K562 (cell line): ENCODE data around the gene RRAS. TPM values are rescaled to one million over a fixed set of nuclear protein-coding genes. Genes with fewer than 3 reads are reported as not detected.

Experiments used
- CBX1 ChIP-seq: sonication (generic); IDR thresholded peaks from 2 replicates; pipeline ENCODE4 v1.6.1; 2016; ENCODE audit warnings: antibody characterized with exemption, low read depth, mild to moderate bottlenecking
- HDAC1 ChIP-seq, 2 experiments: fragments of 450-650 bp; IDR thresholded peaks; 2 replicates each; pipeline ENCODE4 v1.6.1; 2016 to 2017; ENCODE audit warnings: inconsistent platforms in 1 of 2, mild to moderate bottlenecking in 1 of 2, moderate library complexity in 1 of 2
- NCOA2 ChIP-seq, 2 experiments: fragments of 450-650 bp; IDR thresholded peaks; 2 replicates each; pipeline ENCODE4 v1.6.1; 2018; ENCODE audit warnings: mild to moderate bottlenecking in 2 of 2, moderate library complexity in 1 of 2; ENCODE audit not compliant: partially characterized antibody in 2 of 2
- RBBP5 ChIP-seq: fragments of 200-600 bp; sonication (generic); IDR thresholded peaks from 2 replicates; pipeline ENCODE4 v1.6.1; 2012; ENCODE audit warnings: borderline replicate concordance, mild to moderate bottlenecking, low read length, control low read depth, inconsistent platforms; ENCODE audit not compliant: insufficient read depth, poor library complexity, severe bottlenecking
- RERE ChIP-seq: sonication (generic); formaldehyde crosslinking; IDR thresholded peaks from 2 replicates; pipeline ENCODE4 v1.8.0; 2023; ENCODE audit warnings: missing genetic modification reagents, mild to moderate bottlenecking, borderline replicate concordance
- SNIP1 ChIP-seq: fragments of 450-650 bp; IDR thresholded peaks from 2 replicates; pipeline ENCODE4 v1.7.1; 2017; ENCODE audit warnings: low read depth, mild to moderate bottlenecking
- TFE3 ChIP-seq: fragments of 450-650 bp; formaldehyde crosslinking; IDR thresholded peaks from 2 replicates; pipeline ENCODE4 v1.4.0; 2020; ENCODE audit warnings: mild to moderate bottlenecking, mixed read lengths
- ZNF316 ChIP-seq: fragments of 450-650 bp; IDR thresholded peaks from 2 replicates; pipeline ENCODE4 v1.6.1; 2016
- ZNF431 ChIP-seq: sonication (generic); formaldehyde crosslinking; IDR thresholded peaks from 2 replicates; pipeline ENCODE4 v1.8.0; 2022; ENCODE audit warnings: mild to moderate bottlenecking, missing genetic modification reagents
- ZNF445 ChIP-seq: fragments of 250-450 bp; sonication (Bioruptor Pico); IDR thresholded peaks from 2 replicates; pipeline ENCODE4 v1.4.0; 2020; ENCODE audit warnings: low read depth, mild to moderate bottlenecking, moderate library complexity
- ZSCAN29 ChIP-seq: fragments of 450-650 bp; IDR thresholded peaks from 2 replicates; pipeline ENCODE4 v1.6.1; 2017
- ZZZ3 ChIP-seq: fragments of 450-650 bp; IDR thresholded peaks from 2 replicates; pipeline ENCODE4 v1.6.1; 2016; ENCODE audit warnings: antibody characterized with exemption, mild to moderate bottlenecking, moderate library complexity
- polyA plus RNA-seq, 8 experiments: library from polyadenylated mRNA; depleted of rRNA in 4 of 8; stranded (reverse) in 5 of 8; unstranded in 3 of 8; fragments of >200 nt; fragmentation: Nextera tagmentation in 2 of 8; fragmentation: Illumina TruSeq in 1 of 8; extraction: Ambion mirVana in 2 of 8; extraction: Trizol in 1 of 8; gene quantifications; 2 replicates each; pipeline versions ENCODE4 v1.2.1 to v1.2.3, GENCODE V29; 2011 to 2014; ENCODE audit warnings: inconsistent platforms in 1 of 8, missing spikeins in 1 of 8
- total RNA-seq, 7 experiments: library from RNA; depleted of rRNA in 6 of 7; stranded (reverse); fragments of >200 nt in 6 of 7; fragmentation: Illumina TruSeq in 2 of 7; extraction: Trizol in 2 of 7; gene quantifications; 2 replicates each; pipeline versions ENCODE4 v1.2.1 to v1.2.3, GENCODE V29; 2011 to 2021; ENCODE audit warnings: low replicate concordance in 1 of 7
- TF ChIP-seq, protein P1 (sequence below): fragments of 250-450 bp; sonication (Bioruptor Pico); IDR thresholded peaks from 2 replicates; pipeline ENCODE4 v1.4.0; 2020; ENCODE audit warnings: mild to moderate bottlenecking, moderate library complexity
- TF ChIP-seq, protein P2 (sequence below): fragments of 250-450 bp; sonication (Bioruptor Pico); IDR thresholded peaks from 2 replicates; pipeline ENCODE4 v1.4.0; 2020; ENCODE audit warnings: borderline replicate concordance
- TF ChIP-seq, protein P3 (sequence below), 2 experiments: fragments of 450-650 bp in 1 of 2; sonication (generic) in 1 of 2; formaldehyde crosslinking in 1 of 2; IDR thresholded peaks in 1 of 2; conservative IDR thresholded peaks in 1 of 2; 2 replicates each; pipeline versions ENCODE4 v1.6.1 to v1.8.1; 2016 to 2023; ENCODE audit warnings: mild to moderate bottlenecking in 2 of 2, moderate library complexity in 2 of 2, inconsistent platforms in 1 of 2, missing genetic modification reagents in 1 of 2

Gene RRAS
- total and polyA plus RNA-seq, 9 of the 15 experiments (the other 6 are each of a cell fraction or from before 2014, with no cell fraction given), result 0.70 to 17.3 (median 8.2) TPM

DNA sequence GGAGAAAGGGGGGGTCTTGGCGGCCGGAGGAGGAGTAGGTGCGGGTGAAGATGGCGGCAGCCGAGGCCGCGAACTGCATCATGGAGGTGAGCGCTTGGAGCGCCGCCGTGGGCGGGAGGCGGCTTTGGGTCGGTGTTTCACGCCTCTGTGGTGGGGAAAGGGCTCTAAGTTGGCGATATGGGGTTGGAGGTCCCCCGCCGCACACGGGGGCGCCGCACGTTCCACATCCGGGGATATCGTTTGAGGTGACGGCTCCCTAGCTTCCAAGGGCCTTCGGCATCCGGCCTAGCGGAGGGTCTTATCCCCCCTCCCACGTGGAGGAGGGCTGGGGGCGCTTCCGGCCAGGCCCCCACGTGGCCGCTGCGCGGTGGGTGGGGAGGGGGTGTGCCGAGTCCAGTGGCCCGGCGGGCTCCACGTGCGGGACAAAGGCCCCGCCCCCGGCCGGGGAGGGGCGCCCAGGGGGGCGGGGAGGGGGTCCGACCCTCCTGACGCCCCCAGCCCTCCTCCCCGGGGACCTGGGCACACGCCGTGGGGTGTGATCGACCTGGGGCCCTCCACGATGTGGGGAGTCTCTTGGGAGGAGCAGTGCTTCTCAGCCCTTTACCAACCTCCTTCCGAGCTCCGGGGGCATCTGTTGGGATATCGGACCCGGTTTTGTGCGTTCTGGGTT, 37.4 kb upstream of the RRAS start, which contains the start of gene PRMT1 (continued):
- TF ChIP-seq, protein P1, sequence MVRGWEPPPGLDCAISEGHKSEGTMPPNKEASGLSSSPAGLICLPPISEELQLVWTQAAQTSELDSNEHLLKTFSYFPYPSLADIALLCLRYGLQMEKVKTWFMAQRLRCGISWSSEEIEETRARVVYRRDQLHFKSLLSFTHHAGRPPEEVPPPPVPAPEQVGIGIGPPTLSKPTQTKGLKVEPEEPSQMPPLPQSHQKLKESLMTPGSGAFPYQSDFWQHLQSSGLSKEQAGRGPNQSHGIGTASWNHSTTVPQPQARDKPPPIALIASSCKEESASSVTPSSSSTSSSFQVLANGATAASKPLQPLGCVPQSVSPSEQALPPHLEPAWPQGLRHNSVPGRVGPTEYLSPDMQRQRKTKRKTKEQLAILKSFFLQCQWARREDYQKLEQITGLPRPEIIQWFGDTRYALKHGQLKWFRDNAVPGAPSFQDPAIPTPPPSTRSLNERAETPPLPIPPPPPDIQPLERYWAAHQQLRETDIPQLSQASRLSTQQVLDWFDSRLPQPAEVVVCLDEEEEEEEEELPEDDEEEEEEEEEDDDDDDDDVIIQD (CRISPR knock-in tag), result 0 out of 2 replicates have a peak, but pooled peaks have one; percentile 32
- TF ChIP-seq, protein P2, sequence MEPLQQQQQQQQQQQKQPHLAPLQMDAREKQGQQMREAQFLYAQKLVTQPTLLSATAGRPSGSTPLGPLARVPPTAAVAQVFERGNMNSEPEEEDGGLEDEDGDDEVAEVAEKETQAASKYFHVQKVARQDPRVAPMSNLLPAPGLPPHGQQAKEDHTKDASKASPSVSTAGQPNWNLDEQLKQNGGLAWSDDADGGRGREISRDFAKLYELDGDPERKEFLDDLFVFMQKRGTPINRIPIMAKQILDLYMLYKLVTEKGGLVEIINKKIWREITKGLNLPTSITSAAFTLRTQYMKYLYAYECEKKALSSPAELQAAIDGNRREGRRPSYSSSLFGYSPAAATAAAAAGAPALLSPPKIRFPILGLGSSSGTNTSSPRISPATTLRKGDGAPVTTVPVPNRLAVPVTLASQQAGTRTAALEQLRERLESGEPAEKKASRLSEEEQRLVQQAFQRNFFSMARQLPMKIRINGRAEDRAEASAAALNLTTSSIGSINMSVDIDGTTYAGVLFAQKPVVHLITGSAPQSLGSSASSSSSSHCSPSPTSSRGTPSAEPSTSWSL, result 0 out of 2 replicates have a peak, but pooled peaks have one; percentile 38
- TF ChIP-seq TFE3 (CRISPR knock-in tag), result no peak
- no peak for TF ChIP-seq RERE (CRISPR knock-in tag)
- TF ChIP-seq, protein P3, sequence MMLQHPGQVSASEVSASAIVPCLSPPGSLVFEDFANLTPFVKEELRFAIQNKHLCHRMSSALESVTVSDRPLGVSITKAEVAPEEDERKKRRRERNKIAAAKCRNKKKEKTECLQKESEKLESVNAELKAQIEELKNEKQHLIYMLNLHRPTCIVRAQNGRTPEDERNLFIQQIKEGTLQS (IDR thresholded peaks at IDR 0.05), result no peak
- TF ChIP-seq, protein P3 (CRISPR knock-in tag; conservative IDR thresholded peaks at IDR 0.05), result no peak
- peak; percentile 30; the same call in 1 of the 2 replicates for TF ChIP-seq SNIP1
- TF ChIP-seq RBBP5, result peak; percentile 69
- TF ChIP-seq ZNF316, result no peak
- TF ChIP-seq HDAC1 (IDR thresholded peaks at IDR 0.05), result peak; percentile 91 to 100; a peak in 3 of 4 replicates
- TF ChIP-seq CBX1, result no peak
- TF ChIP-seq ZZZ3, result no peak
- no peak for TF ChIP-seq ZNF431 (CRISPR knock-in tag)
- TF ChIP-seq ZSCAN29, result no peak
- no peak for TF ChIP-seq NCOA2 (IDR thresholded peaks at IDR 0.05; ENCODE audit: partially characterized antibody in 2 of 2)
- no peak for TF ChIP-seq ZNF445
